NK-92 (cell line): ENCODE results near the gene ELF4.

Experiments used
- DNase-seq: peaks from one replicate; lab custom pipeline; 2025; ENCODE audit not compliant: unreplicated experiment; lab: John Stamatoyannopoulos, UW

ELF4 gene

GRCh38 chrX:130085551-130086446, 24.5 kb downstream of the ELF4 start:
- DNase-seq: no peak

DNA sequence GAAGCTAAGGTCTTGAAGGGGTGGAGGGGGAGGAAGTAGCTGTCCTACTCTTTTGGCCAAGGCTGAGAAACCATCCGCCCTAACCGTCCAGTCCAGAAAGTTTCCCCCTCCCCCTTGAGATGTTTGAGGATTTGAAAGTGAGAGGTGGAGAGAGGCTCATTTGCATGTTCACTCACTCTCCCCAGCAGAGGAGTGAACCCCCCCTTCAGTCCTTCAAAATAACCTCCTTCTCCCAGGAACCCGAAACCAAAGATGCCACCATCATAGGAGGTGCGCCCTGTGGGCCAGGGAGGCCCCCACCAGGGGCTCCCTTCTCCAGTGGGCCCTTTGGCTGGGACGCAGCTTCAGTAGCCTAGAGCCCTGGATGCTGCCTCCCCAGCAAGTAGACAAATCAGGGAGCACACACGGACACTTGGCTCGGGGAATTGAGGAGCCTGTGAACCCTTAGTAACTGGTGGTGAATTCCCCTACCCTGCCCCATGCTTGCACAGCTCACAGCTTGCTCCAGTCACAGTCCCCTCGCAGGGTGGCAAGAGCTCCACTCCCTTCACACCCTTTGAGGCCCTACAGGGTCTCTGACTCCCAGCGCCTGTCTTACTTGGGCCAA, 25.6 kb downstream of the ELF4 start:
- DNase-seq: no peak

DNA sequence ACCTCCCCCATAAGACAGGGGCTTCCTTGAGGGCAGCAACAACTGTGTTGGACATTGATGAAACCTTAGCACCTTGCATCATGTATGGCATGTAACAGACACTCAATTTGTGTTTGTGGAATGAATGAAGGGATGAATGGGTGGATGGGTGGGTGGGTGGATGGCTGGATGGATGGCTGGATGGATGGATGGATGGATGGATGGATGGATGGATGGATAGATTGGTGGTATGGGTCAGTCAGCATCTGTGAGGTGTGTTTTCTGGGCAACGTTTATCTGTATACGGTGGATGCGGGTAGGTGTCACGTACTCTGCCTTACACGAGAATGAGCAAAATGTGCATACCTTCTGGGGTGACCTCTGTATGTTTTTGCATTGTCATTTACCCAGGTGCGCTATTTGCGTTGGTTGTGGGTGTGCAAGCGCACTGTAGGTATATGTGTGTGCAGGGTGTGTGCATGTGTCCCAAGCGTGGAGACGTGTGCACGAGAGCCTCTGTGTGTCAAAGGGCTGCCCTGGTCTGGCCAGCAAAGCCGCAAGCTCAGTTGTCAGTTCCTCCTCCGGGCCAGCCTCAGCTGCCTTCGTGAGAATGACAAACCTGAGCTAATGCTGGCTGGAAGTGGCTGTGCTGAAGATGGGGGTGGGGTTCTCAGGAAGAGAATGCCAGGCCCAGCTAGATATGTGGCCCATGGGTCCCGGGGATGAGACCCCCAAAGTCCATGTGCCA, 26.5 kb downstream of the ELF4 start:
- DNase-seq: no peak

GRCh38 chrX:130083107-130083490, 27.2 kb downstream of the ELF4 start:
- no peak for DNase-seq

- DNase-seq: no peak
Measured at GRCh38 chrX:130082244-130083106, 27.8 kb downstream of the ELF4 start.

GRCh38 chrX:130081421-130082045, 28.8 kb downstream of the ELF4 start:
- no peak for DNase-seq

GRCh38 chrX:130080791-130081367, 29.4 kb downstream of the ELF4 start:
- DNase-seq: no peak

DNA sequence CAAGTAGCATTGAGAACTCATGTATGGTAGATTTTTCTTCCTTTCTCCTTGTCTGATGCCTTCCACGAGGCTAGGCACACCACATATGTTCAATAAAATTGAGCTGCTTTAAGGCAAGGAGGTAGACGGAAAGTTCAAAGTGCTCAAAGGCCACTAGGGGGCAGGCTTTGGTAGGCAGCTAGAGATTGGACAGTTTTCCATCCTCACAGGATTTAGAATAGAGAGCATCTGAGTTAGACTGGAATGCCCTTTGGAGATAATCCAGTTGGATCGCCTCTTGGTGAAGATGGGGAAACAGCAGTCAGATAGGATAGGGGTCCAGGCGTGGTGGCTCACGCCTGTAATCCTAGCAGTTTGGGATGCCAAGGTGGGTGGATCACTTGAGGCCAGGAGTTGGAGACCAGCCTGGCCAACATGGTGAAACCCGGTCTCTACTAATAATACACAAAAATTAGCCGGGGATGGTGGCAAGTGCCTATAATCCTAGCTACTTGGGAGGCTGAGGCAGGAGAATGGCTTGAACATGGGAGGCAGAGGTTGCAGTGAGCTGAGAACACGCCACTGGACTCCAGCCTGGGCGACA, 30.4 kb downstream of the ELF4 start:
- DNase-seq: no peak

DNA sequence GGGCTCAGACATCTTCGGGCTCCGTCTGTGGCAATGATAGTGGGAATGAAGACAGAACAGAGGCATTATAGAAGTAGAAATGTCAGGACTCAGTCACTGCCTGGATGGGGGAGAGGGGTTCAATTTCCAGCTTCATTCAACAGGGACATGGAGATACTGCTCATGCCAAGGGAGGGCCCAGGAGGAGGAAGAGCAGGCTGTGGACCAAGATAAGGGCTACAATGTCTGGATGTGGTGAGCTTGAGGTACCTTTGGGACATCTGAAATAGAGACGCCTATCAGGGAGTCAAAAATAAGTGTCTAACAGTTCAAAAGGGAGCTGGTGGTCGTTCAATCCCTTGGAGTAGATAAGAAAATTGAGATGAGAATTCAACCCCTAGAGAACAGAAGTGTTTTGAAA, 34.5 kb downstream of the ELF4 start:
- no peak for DNase-seq

DNA sequence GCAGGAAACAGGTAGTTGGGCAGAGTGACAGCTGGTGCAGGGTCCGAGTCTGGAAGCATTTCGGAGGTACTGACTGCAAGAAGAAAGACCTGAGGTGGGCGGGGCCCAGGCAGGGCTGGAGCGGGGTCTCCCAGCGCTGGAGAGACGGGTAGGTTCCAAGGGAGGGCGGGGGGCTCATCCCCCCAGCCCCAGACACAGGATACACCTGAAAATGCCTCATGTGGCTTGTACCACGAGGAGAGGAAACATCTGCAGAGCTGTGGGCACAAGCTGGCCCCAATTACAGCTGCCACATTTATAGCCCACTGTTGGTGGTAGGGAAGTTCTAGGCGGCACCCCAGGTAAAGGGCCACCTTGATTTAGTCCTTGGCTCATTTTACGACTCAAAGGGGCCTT, 38.0 kb downstream of the ELF4 start:
- DNase-seq: no peak

DNA sequence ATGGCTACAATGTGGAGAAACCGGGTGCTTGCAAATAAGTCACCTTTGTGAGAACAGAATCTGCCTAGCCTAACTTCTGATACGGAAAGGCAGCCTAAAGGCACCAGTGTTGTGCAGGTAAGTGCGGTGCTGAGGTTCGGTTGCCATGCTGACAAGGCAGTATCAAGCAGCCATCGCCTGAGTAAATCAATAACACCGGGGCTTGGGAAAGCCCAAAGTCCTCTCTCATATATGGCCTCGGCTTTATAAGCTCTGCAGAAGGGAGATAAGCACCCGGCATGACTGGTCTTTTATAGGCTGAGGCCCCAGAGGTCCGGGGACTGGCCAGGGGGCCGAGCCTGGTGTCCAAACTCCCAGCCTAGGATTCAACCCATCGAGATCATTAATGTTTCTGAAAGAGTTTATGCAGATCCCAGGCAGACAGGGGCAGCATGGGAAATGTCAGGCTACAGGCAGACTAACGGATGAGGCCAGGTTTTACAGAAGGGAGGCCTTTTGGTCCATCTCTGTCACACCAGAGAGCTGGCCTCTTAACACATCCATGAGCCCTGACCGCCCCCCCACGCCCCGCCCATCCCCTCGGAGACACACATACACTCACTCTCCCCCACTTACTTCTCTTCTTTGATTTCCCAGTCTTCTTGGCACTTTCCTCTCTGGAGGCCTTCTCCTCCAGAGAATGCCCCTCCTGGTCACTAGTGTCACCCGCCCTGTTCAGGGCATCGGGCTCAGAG, 38.5 kb downstream of the ELF4 start:
- no peak for DNase-seq

DNA sequence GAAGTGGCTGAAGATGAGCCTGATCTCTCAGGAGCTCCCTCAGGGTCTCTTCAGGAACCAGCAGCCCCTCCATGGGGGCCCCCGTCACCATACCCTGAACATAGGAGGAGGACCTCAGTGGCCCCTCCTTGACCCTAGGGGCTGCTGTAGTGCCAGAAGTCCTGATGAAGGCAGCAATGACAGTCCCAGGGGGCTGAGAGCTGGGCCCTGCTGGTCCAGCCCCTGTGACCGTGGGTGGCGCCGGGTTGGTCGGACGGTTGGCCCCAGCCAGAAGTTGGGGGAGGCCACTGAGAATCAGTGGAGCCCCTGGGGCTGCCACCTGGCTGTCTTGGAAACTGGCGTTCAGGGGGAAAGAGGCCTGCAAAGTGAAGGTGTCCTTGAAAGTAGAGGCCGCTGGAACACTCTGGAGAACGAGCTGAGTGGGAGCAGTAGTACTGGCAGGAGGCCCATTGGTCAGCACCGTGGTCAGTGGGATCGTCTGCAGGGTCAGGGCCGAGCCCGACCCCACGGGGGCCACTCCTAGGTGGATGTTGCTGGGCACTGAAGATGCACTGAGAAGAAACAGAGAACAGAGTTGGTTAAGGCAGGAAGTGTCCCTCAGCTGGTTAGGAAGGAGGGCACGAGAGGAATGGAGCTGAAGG, 43.2 kb downstream of the ELF4 start:
- no peak for DNase-seq

- DNase-seq: no peak
Measured at GRCh38 chrX:130060122-130061069, 49.9 kb downstream of the ELF4 start.

DNA sequence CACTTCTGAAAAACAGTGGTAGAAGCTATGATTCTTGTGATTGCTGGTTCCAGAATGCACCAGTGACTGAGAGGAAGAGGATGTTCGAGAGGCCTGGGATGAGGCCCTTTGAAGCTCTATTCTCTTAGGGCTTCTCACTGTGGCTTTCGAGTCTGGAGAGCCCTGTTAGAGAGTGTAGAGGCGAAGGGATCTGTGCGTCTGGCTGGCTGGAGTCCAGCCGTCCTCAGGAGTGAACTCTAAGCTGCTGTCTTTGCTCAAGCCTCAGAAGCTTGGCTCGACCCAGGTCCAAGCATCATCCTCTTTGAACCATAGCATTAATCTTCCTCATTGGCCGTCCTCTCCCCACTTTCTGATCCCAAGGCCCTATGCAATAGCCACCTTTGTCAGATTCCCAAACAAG, 51.6 kb downstream of the ELF4 start:
- DNase-seq: no peak

DNA sequence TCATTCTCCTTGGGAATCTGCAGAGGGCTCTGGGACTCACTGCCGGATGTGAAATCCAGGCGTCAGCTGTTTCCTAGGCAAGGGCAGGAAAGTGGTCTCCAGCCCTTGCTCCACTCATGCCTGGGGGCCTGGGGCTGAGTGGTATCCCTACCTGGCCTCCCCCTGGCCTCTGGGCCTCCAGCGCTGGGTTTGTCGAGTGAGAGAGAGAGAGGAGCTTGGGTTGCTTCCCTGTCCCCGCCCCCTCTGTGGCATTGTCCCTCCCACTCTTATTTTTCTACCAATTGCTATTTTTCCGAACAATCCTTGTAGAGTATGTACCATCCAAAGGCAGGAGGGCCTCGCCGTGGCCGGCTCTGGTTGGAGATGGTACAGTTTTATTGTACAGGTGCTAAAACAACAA, 53.1 kb downstream of the ELF4 start:
- DNase-seq: no peak

DNA sequence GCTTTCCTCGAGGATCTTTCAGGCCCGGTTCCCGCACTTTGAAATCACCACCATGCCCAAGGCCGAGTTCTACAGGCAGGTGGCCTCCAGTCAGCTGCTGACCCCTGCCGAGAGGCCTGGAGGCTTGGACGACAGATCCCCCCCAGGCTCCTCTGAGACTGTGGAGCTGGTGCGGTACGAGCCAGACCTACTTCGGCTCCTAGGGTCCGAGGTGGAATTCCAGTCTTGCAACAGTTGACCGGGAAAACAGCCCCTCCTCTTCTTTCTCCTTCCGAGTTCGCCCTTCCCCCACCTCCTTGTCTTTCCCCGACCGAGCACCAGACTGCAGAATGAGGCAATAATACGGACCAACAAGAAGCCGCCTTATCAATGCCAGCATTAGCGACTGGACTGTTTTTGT, 54.4 kb downstream of the ELF4 start:
- no peak for DNase-seq

DNA sequence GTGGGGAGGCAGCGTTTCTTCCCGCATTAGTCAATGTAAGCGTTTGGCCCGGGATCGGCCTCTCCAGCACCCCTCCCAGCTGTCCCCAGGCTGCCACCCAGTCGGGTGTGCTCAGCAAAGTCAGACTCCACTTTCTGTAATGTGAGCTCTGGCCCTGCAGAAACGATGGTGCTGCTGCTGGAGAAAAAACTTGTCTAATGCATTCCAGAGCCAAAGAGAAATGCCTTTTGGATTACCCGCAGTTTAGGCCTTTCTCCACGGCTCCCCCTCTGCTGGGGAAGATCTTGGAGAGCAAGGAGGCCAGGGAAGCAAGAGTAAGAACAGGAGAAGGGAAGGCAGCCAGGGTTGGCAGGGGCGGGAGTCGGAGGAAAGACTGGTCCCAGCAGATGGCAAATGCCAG, 55.2 kb downstream of the ELF4 start:
- DNase-seq: no peak

- DNase-seq: no peak
Measured at GRCh38 chrX:130053236-130053635, 57.1 kb downstream of the ELF4 start.
